B cell (primary cell): ENCODE measurements around the gene CLCNKB. TPM values are rescaled to one million over a fixed set of nuclear protein-coding genes. Genes with fewer than 3 reads are reported as not detected.
A peak's percentile ranks its signal among the peaks of the same experiment; 100 is the strongest.

Source experiments
- ATAC-seq: fragments of 200-7000 bp; cut with Tn5 transposase; one replicate; pipeline ENCODE4 v1.10.0; 2021; ENCODE audit warnings: low read depth, mild to moderate bottlenecking, moderate number of reproducible peaks, moderate library complexity
- CTCF ChIA-PET: fragments of 350-600 bp; sonication (Branson Sonifier 250); formaldehyde crosslinking; loops from one replicate; lab custom pipeline; 2021; ENCODE audit warnings: antibody characterized with exemption, inconsistent platforms; lab: Charles Lee
- POLR2A ChIA-PET: fragments of 350-600 bp; sonication (Branson Sonifier 250); formaldehyde crosslinking; loops from one replicate; lab custom pipeline; 2021; ENCODE audit warnings: antibody characterized with exemption; lab: Charles Lee
- DNase-seq: peaks from one replicate; pipeline ENCODE4 v3.0.0; 2013
- H2AFZ ChIP-seq: 2 replicates; pipeline ENCODE4 v1.6.1; 2012; ENCODE audit warnings: mild to moderate bottlenecking, low read depth, low read length; ENCODE audit not compliant: insufficient read depth, poor library complexity, severe bottlenecking
- H3K27ac ChIP-seq, 2 donors: 1 replicate in 1 of 2; 2 replicates in 1 of 2; pipeline ENCODE4 v1.5.1; 2012 to 2013; ENCODE audit warnings: low read length in 2 of 2, mild to moderate bottlenecking in 2 of 2, moderate library complexity in 1 of 2
- H3K27me3 ChIP-seq, 4 experiments: fragments of 200-600 bp in 1 of 4; sonication (generic) in 1 of 4; replicated peaks in 1 of 4; 1 replicate in 2 of 4; 2 replicates in 2 of 4; pipeline versions ENCODE4 v1.6.1 to v1.7.0; 2013 to 2016; ENCODE audit warnings: low read length in 3 of 4, mild to moderate bottlenecking in 2 of 4, mixed read lengths in 1 of 4, moderate library complexity in 1 of 4; ENCODE audit not compliant: insufficient read depth in 4 of 4, control insufficient read depth in 3 of 4; ENCODE audit errors: control extremely low read depth in 1 of 4
- H3K36me3 ChIP-seq, 2 experiments: replicated peaks in 1 of 2; 1 replicate in 1 of 2; 2 replicates in 1 of 2; pipeline versions ENCODE4 v1.6.1 to v1.7.1; 2013; ENCODE audit warnings: low read length in 1 of 2; ENCODE audit not compliant: insufficient read depth in 2 of 2, control insufficient read depth in 1 of 2; ENCODE audit errors: control extremely low read depth in 1 of 2, extremely low read depth in 1 of 2
- H3K4me1 ChIP-seq, 2 donors: fragments of 200-600 bp in 1 of 2; sonication (generic) in 1 of 2; 1 replicate in 1 of 2; 2 replicates in 1 of 2; pipeline versions ENCODE4 v1.5.1 to v1.6.1; 2013 to 2017; ENCODE audit warnings: low read length in 2 of 2; ENCODE audit not compliant: control insufficient read depth in 2 of 2, insufficient read depth in 2 of 2
- H3K4me2 ChIP-seq: replicated peaks from 2 replicates; pipeline ENCODE3; 2012; ENCODE audit warnings: mild to moderate bottlenecking, low read depth, low read length; ENCODE audit not compliant: poor library complexity, severe bottlenecking
- H3K4me3 ChIP-seq, 5 experiments: fragments of 200-600 bp in 1 of 5; sonication (generic) in 1 of 5; 1 replicate in 3 of 5; 2 replicates in 2 of 5; pipeline versions ENCODE4 v1.5.1 to v1.7.0; 2011 to 2016; ENCODE audit warnings: low read length in 4 of 5, mild to moderate bottlenecking in 4 of 5, low read depth in 2 of 5, control low read depth in 1 of 5, moderate library complexity in 1 of 5; ENCODE audit not compliant: insufficient read depth in 1 of 5; ENCODE audit errors: control extremely low read depth in 1 of 5, extremely low read depth in 1 of 5
- H3K79me2 ChIP-seq: fragments of 200-600 bp; sonication (generic); one replicate; pipeline ENCODE4 v1.6.0; 2016; ENCODE audit warnings: low read length; ENCODE audit not compliant: control insufficient read depth, insufficient read depth
- H3K9ac ChIP-seq: fragments of 200-600 bp; sonication (generic); 2 replicates; pipeline ENCODE4 v1.6.1; 2017; ENCODE audit warnings: mild to moderate bottlenecking, low read length, moderate library complexity
- H3K9me3 ChIP-seq, 3 donors: one replicate each; pipeline versions ENCODE4 v1.6.1 to v1.7.1; 2013; ENCODE audit warnings: low read length in 2 of 3; ENCODE audit not compliant: control insufficient read depth in 2 of 3, insufficient read depth in 1 of 3; ENCODE audit errors: control extremely low read depth in 1 of 3
- H4K20me1 ChIP-seq: 2 replicates; pipeline ENCODE4 v1.6.0; 2012; ENCODE audit warnings: mild to moderate bottlenecking, low read length; ENCODE audit not compliant: insufficient read depth, control insufficient read depth, poor library complexity, severe bottlenecking
- H3K27ac Mint-ChIP-seq: one replicate; pipeline ENCODE4 v1.8.0; 2021; ENCODE audit warnings: mixed read lengths
- H3K27me3 Mint-ChIP-seq: one replicate; pipeline ENCODE4 v1.8.0; 2021; ENCODE audit warnings: mixed read lengths
- H3K4me1 Mint-ChIP-seq: one replicate; pipeline ENCODE4 v1.8.0; 2021; ENCODE audit warnings: mixed read lengths
- H3K4me3 Mint-ChIP-seq: one replicate; pipeline ENCODE4 v1.8.0; 2021; ENCODE audit warnings: mixed read lengths
- H3K9me3 Mint-ChIP-seq: one replicate; pipeline ENCODE4 v1.8.0; 2022; ENCODE audit warnings: mixed read lengths; ENCODE audit not compliant: insufficient read depth
- CTCF ChIP-seq: fragments of 200-600 bp; IDR thresholded peaks from one replicate; pipeline ENCODE4 v1.8.0; 2022; ENCODE audit warnings: antibody characterized with exemption, mild to moderate bottlenecking
- EZH2 ChIP-seq: IDR thresholded peaks from 2 replicates; pipeline ENCODE4 v1.6.1; 2012; ENCODE audit warnings: borderline replicate concordance, low read depth, mild to moderate bottlenecking, moderate library complexity, low read length; ENCODE audit not compliant: insufficient read depth, poor library complexity, severe bottlenecking
- WGBS: methylation state at CpG from one replicate; pipeline ENCODE4 v1.1.5; 2013; ENCODE audit warnings: missing lambda C conversion rate; ENCODE audit not compliant: insufficient coverage; 5-methylcytosine and 5-hydroxymethylcytosine counted together
- intact Hi-C: fragments of 100-400 bp; cut with micrococcal nuclease; formaldehyde crosslinking; loops from one replicate; pipeline ENCODE4 v1.10.0; 2022
- polyA plus RNA-seq: library from polyadenylated mRNA; depleted of rRNA; stranded (reverse); fragments of >200 nt; gene quantifications from 2 replicates; pipeline ENCODE4 v1.2.3, GENCODE V29; 2012
- total RNA-seq, 2 donors: library from RNA; stranded (reverse); fragments of 120-200 nt in 1 of 2; gene quantifications; 1 replicate in 1 of 2; 2 replicates in 1 of 2; pipeline versions ENCODE4 v1.2.3 to v1.2.4, GENCODE V29; 2013 to 2022

Gene CLCNKB
- total and polyA plus RNA-seq, 2 donors (not counting 1 experiment from before 2014, with no cell fraction given): not detected

DNA sequence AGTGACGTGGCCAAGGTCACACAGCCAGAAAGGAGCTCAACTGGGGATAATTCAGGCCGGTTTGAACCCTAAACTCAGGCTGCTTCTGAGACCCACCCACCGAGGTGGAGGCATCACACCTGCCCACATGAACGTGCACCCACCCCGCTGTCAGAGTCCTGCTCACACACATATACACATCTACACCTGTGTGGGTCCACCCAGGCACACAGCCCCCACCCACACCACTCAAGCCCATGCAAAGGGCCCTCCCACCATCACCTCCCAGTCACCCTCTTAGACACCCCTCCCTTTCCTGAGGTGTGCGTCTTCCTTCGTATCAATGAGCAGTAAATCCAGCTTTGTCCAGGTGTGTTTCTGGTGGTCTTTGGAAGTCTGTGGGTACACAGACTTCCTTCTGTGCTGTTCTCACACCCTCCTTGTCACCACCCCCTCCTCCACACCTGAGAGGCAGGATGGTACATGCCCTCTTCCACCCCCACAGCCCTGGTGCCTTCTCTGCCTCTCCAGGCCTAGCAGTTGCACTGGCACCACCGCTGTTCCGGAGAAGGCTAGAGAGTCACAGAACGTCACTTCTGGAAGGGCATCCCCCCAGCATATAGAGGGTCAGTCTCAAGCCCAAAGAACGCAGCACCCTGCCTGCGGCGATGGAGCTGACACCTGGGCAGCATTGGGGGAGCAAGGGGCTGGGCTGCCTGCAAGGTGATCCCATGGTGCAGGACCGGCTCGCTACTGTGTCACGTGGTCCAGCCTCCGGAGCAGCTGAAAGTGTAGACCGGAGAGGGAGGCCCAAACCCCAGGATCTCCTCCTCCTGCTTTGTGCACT, 48.7 kb downstream of the CLCNKB start:
- Mint-ChIP-seq H3K4me1 (no peaks in the 10 kb centered on the region), H3K27me3 (peaks cover 31% of the 10 kb centered on the region), H3K27ac (no peak overlapping the region), H3K9me3 (no peaks in the 10 kb centered on the region), H3K4me3 (no peak overlapping the region)
- H3K27me3 ChIP-seq: peaks cover 0 to 10% (median 1%) of the 10 kb centered on the region in 4 experiments
- ChIA-PET CTCF (interaction anchor here (1.1 kb wide), 1 partner anchor 10 kb away, joined by 3 read pairs; no protein-coding TSS in a partner anchor), POLR2A (no interaction called here)
- no peak for ATAC-seq
- WGBS: 92% methylated on average over 16 of the region's 18 CpGs
- TF ChIP-seq EZH2 (no peak), CTCF (no peak)
- intact Hi-C loops: no loop called here
- no peaks in the 10 kb centered on the region for H3K79me2 ChIP-seq
- H3K36me3 ChIP-seq: no peaks in the 10 kb centered on the region
- peak; percentile 2 for DNase-seq
- no peak overlapping the region for H2AFZ ChIP-seq
- no peaks in the 10 kb centered on the region for H3K9me3 ChIP-seq
- H3K4me1 ChIP-seq: no peaks in the 10 kb centered on the region
- H3K4me3 ChIP-seq: no peak overlapping the region
- H3K9ac ChIP-seq: no peak overlapping the region
- H3K4me2 ChIP-seq: no peak overlapping the region
- no peak overlapping the region for H3K27ac ChIP-seq
- H4K20me1 ChIP-seq: no peaks in the 10 kb centered on the region

DNA sequence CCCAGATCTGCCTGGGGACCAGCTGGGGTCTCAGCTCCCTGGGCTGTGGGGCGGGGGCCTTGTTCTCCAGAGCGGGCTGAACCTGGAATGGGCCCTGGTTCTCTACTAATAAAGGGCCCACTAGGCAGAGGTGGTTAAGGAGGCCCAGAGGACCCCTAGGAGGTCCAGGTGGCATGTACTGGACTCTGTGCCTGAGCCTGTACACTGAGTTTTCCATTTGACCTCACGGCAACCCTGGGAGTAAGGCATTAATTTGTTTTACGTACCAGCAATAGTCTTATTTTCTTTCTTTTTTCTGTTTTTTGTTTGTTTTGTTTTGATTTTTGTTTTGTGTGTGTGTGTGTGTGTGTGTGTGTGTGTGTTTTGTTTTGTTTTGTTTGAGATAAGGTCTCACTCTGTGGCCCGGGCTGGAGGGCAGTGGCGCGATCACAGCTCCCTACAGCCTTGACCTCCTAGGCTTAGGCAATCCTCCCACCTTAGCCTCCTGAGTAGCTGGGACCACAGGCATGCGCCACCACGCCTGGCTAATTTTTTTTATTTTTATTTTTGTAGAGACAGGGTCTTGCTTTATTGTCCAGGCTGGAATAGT, 49.4 kb downstream of the CLCNKB start:
- H3K27ac ChIP-seq: no peak overlapping the region
- peaks cover 0 to 10% (median 1%) of the 10 kb centered on the region in 4 experiments for H3K27me3 ChIP-seq
- H3K36me3 ChIP-seq: no peaks in the 10 kb centered on the region
- no peak for DNase-seq
- ChIA-PET POLR2A (no interaction called here), CTCF (interaction anchor here (1.1 kb wide), 1 partner anchor 11 kb away, joined by 3 read pairs; no protein-coding TSS in a partner anchor)
- no peaks in the 10 kb centered on the region for H3K9me3 ChIP-seq
- H4K20me1 ChIP-seq: no peaks in the 10 kb centered on the region
- H3K79me2 ChIP-seq: no peaks in the 10 kb centered on the region
- Mint-ChIP-seq H3K4me1 (no peaks in the 10 kb centered on the region), H3K4me3 (no peak overlapping the region), H3K27ac (no peak overlapping the region), H3K9me3 (no peaks in the 10 kb centered on the region), H3K27me3 (peaks cover 28% of the 10 kb centered on the region)
- no peak overlapping the region for H3K4me3 ChIP-seq
- no peak for TF ChIP-seq CTCF
- TF ChIP-seq EZH2: no peak
- H2AFZ ChIP-seq: no peak overlapping the region
- intact Hi-C loops: no loop called here
- no peaks in the 10 kb centered on the region for H3K4me1 ChIP-seq
- no peak overlapping the region for H3K4me2 ChIP-seq
- WGBS: 88% methylated on average over 3 of the region's 9 CpGs
- H3K9ac ChIP-seq: no peak overlapping the region
- no peak for ATAC-seq
